Measurements from ENCODE around the gene FOXO1.

DNA sequence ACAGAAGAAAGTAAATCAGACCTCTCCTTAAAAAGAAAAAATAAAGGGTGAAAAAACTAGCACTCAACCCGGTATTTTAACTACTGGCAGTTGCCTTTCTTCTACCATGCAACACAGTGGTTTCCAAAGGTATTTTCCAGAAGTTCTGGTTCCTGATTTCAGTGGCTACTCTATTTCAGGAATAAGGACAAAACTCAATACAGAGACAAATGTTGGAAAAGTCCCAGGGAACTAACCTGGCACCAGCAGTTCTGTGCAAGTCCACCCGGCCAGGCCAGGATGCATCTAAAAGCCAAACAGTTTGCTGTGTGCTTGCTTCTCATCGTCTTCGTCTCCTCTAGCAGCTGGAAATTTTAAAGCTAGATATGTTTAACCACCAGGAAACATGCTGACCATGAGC lies 52.5 kb downstream of the FOXO1 start:
- TF ChIP-seq, protein P1, sequence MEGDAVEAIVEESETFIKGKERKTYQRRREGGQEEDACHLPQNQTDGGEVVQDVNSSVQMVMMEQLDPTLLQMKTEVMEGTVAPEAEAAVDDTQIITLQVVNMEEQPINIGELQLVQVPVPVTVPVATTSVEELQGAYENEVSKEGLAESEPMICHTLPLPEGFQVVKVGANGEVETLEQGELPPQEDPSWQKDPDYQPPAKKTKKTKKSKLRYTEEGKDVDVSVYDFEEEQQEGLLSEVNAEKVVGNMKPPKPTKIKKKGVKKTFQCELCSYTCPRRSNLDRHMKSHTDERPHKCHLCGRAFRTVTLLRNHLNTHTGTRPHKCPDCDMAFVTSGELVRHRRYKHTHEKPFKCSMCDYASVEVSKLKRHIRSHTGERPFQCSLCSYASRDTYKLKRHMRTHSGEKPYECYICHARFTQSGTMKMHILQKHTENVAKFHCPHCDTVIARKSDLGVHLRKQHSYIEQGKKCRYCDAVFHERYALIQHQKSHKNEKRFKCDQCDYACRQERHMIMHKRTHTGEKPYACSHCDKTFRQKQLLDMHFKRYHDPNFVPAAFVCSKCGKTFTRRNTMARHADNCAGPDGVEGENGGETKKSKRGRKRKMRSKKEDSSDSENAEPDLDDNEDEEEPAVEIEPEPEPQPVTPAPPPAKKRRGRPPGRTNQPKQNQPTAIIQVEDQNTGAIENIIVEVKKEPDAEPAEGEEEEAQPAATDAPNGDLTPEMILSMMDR (IDR thresholded peaks at IDR 0.05), result no peak
- TF ChIP-seq POLR2A (IDR thresholded peaks at IDR 0.05), result no peak

All from lower leg skin (tissue), 3 donors.